ENCODE data around the gene NDST4.

NDST4 gene

DNA sequence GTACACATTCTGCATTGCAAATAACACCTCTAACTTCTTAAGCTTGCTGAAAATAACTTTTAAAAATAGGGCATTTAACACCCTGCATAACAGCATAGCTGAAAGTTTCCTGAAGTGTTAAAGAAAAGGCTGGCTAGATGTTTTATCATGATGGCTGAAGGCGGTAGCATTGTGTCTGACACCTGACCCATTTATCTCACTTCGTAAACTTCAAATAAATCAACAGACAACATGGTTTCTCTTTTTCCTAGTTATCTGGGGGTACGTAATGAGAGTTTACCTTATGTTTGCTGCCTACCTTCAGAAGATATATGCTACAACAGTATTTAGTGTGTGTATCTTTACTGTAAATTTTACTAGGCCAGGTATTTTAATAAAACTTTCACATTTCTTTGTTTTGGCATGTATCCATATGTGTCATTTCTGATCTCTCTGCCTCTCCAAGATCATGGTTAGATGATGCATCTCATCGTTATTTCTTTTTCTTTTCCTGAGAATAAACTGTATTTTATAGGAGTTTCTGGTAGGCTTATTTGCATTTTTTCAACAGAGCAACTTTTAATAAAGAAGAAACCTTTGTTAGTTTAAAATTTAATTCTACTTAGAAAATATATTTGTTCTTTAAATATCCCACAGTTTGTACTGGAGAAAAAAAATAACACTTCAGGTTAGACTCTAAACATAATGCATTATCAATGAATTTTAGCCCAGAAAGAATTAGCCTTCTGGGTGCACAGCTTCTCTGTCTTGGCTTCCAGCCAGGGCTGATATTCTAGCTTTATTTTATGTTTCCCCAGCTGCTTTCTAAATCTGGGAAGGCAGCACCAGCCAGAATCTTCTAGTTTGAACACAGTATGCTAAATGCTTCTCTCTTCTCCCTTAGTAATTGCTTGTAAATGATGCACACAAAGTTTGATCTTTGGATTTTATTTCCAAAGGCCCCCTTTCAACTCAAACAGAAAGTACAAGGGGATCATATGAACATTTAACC lies 2.9 kb downstream of the NDST4 start:
- Mint-ChIP-seq H3K27me3 (peaks cover 2% of the 10 kb centered on the region), H3K4me1 (no peaks in the 10 kb centered on the region), H3K36me3 (no peaks in the 10 kb centered on the region), H3K4me3 (no peak overlapping the region), H3K9me3 (no peaks in the 10 kb centered on the region), H3K27ac (no peak overlapping the region)
- ATAC-seq (ENCODE audit: low read depth): no peak
- no peak for DNase-seq (ENCODE audit: low spot score in 2 of 2)

- no peaks in the 10 kb centered on the region for H3K36me3 Mint-ChIP-seq
- no peaks in the 10 kb centered on the region for H3K9me3 Mint-ChIP-seq
- H3K27ac Mint-ChIP-seq: no peak overlapping the region
- peaks cover 2% of the 10 kb centered on the region for H3K27me3 Mint-ChIP-seq
- DNase-seq (ENCODE audit: low spot score in 2 of 2) (no peak), ATAC-seq (ENCODE audit: low read depth) (no peak)
- H3K4me1 Mint-ChIP-seq: no peaks in the 10 kb centered on the region
- H3K4me3 Mint-ChIP-seq: no peak overlapping the region
Measured at GRCh38 chr4:115108850-115109249, 4.6 kb downstream of the NDST4 start.

DNA sequence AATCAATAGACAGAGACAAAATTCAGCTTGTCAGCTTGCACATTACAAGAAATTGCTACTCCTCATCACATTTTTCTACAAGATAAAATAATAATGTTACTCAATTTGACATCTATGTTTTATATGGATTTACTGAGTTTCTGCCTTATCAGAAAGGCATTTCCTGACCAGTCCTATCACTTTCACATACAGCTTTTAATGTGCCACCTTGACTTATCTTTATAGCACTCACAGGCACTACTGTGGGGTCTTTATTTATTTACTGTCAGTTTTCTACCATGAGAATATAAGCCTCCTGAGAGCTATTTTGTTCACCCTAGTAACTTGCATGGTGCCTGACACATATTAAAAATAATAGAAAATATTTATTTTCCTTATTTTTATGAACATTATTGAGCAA lies 6.0 kb downstream of the NDST4 start:
- no peak for DNase-seq (ENCODE audit: low spot score in 2 of 2)
- no peak for ATAC-seq (ENCODE audit: low read depth)
- H3K9me3 Mint-ChIP-seq: no peaks in the 10 kb centered on the region
- peaks cover 2% of the 10 kb centered on the region for H3K27me3 Mint-ChIP-seq
- H3K27ac Mint-ChIP-seq: no peak overlapping the region
- H3K4me1 Mint-ChIP-seq: no peaks in the 10 kb centered on the region
- H3K36me3 Mint-ChIP-seq: no peaks in the 10 kb centered on the region
- H3K4me3 Mint-ChIP-seq: no peak overlapping the region

- DNase-seq (ENCODE audit: low spot score in 2 of 2): no peak
- ATAC-seq (ENCODE audit: low read depth): no peak
- H3K36me3 Mint-ChIP-seq: no peaks in the 10 kb centered on the region
- no peaks in the 10 kb centered on the region for H3K27me3 Mint-ChIP-seq
- no peak overlapping the region for H3K27ac Mint-ChIP-seq
- H3K4me3 Mint-ChIP-seq: no peak overlapping the region
- H3K4me1 Mint-ChIP-seq: no peaks in the 10 kb centered on the region
- H3K9me3 Mint-ChIP-seq: no peaks in the 10 kb centered on the region
Measured at GRCh38 chr4:115101675-115102074, 11.7 kb downstream of the NDST4 start.

DNA sequence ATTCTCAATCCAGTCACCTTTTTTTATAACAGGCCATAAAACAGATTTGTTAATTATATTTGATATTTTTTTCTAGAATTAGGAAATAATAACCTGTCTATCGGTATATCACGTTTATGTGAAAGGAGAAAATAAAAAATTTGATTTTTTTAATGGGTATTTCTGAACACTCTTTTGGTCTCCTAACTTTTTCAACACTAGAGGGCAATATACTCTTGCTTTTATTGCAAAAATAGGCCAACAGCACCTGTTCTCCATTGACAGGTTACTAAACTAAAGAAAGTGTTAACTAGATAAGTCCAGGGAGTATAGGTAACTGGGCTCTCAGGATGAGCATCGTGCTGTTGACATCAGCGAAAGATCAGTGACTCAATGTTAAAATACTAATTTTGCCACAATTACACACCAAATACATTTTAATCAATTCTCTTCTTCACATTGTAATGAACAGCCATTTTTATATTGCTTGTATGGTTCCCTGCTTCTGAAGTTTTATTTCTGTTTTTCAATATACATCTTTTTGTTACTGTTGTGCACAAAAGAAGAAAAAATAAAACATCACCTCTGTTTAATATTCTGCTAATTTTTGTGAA lies 22.8 kb downstream of the NDST4 start:
- Mint-ChIP-seq H3K27me3 (no peaks in the 10 kb centered on the region), H3K4me3 (no peak overlapping the region), H3K27ac (no peak overlapping the region), H3K36me3 (no peaks in the 10 kb centered on the region), H3K9me3 (no peaks in the 10 kb centered on the region), H3K4me1 (no peaks in the 10 kb centered on the region)
- DNase-seq (ENCODE audit: low spot score in 2 of 2) (no peak), ATAC-seq (ENCODE audit: low read depth) (no peak)

GRCh38 chr4:115082633-115083032 lies 30.8 kb downstream of the NDST4 start:
- H3K4me3 Mint-ChIP-seq: no peak overlapping the region
- no peak overlapping the region for H3K27ac Mint-ChIP-seq
- H3K4me1 Mint-ChIP-seq: no peaks in the 10 kb centered on the region
- no peaks in the 10 kb centered on the region for H3K27me3 Mint-ChIP-seq
- H3K36me3 Mint-ChIP-seq: peaks cover 1% of the 10 kb centered on the region
- no peak for DNase-seq (ENCODE audit: low spot score in 2 of 2)
- ATAC-seq (ENCODE audit: low read depth): no peak
- H3K9me3 Mint-ChIP-seq: peaks cover 6% of the 10 kb centered on the region

DNA sequence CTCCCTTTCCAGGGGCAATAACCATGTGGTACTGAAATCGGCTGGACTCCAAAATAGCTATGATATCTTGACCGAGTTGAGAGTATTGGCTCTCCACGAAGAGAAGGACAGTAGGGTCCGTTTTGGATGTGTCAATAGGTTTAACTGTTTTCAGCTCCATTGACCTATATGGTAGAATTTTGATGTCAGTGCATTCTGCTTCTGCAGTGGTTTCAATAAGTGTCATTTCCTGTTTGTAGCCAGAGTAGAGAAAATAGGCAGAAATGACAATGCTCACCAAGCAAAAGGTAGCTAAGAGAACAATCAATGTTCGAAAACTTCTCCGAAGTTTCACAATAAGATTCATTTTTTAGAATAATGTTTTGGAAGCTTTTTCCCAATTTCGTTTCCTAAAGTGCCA lies 36.7 kb downstream of the NDST4 start:
- ATAC-seq (ENCODE audit: low read depth): no peak
- H3K36me3 Mint-ChIP-seq: no peaks in the 10 kb centered on the region
- H3K4me3 Mint-ChIP-seq: no peak overlapping the region
- no peaks in the 10 kb centered on the region for H3K27me3 Mint-ChIP-seq
- H3K27ac Mint-ChIP-seq: no peak overlapping the region
- peaks cover 2% of the 10 kb centered on the region for H3K9me3 Mint-ChIP-seq
- no peaks in the 10 kb centered on the region for H3K4me1 Mint-ChIP-seq
- DNase-seq (ENCODE audit: low spot score in 2 of 2): no peak

DNA sequence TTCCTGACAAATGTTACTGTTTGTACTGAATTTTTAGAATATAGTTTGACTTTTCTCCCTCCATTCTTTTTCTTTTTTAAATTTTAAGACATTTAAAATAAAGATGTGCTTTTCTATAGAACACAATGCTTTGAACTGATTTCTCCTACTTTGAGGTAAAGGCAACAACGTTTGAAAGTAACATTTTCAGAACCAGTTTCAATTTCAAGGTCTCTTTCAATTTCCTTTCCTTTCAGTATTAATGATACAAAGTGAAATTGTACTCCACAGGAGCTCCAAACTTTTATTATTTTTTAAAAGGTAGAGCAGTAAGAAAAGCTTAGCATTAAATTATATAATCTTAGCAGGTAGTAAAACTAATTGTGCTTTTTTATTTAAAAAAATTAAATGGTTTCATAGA lies 54.9 kb downstream of the NDST4 start:
- Mint-ChIP-seq H3K9me3 (peaks cover 2% of the 10 kb centered on the region), H3K27me3 (no peaks in the 10 kb centered on the region), H3K27ac (no peak overlapping the region), H3K36me3 (no peaks in the 10 kb centered on the region), H3K4me1 (no peaks in the 10 kb centered on the region), H3K4me3 (no peak overlapping the region)
- DNase-seq (ENCODE audit: low spot score in 2 of 2): no peak
- ATAC-seq (ENCODE audit: low read depth): no peak

- no peak for ATAC-seq (ENCODE audit: low read depth)
- peaks cover 4% of the 10 kb centered on the region for H3K9me3 Mint-ChIP-seq
- H3K27me3 Mint-ChIP-seq: no peaks in the 10 kb centered on the region
- no peaks in the 10 kb centered on the region for H3K36me3 Mint-ChIP-seq
- H3K27ac Mint-ChIP-seq: no peak overlapping the region
- no peaks in the 10 kb centered on the region for H3K4me1 Mint-ChIP-seq
- no peak for DNase-seq (ENCODE audit: low spot score in 2 of 2)
- no peak overlapping the region for H3K4me3 Mint-ChIP-seq
Measured at GRCh38 chr4:115054836-115055235, 58.6 kb downstream of the NDST4 start.

- no peak for ATAC-seq (ENCODE audit: low read depth)
- no peak overlapping the region for H3K4me3 Mint-ChIP-seq
- H3K9me3 Mint-ChIP-seq: peaks cover 4% of the 10 kb centered on the region
- no peak for DNase-seq (ENCODE audit: low spot score in 2 of 2)
- no peaks in the 10 kb centered on the region for H3K36me3 Mint-ChIP-seq
- no peak overlapping the region for H3K27ac Mint-ChIP-seq
- no peaks in the 10 kb centered on the region for H3K4me1 Mint-ChIP-seq
- no peaks in the 10 kb centered on the region for H3K27me3 Mint-ChIP-seq
Measured at GRCh38 chr4:115053313-115053712, 60.1 kb downstream of the NDST4 start.

DNA sequence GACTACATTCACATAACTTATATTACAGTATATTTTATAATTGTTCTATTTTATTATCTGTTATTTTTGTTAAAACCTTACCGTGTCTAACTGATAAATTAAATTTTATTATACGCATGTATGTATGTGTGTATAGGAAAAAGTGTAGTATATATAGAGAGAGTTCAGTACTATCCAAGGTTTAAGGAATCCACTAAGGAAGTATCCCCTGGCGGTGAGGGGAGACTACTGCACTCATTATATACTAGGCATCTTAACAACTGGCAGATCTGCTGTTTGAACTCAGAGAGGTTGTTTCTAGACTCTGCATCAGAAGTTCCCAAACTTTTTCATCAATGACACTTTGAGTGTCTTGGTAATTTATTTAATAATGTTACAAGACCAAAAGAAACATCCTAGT lies 70.9 kb downstream of the NDST4 start:
- ATAC-seq (ENCODE audit: low read depth) (no peak), DNase-seq (ENCODE audit: low spot score in 2 of 2) (no peak)
- Mint-ChIP-seq H3K9me3 (no peaks in the 10 kb centered on the region), H3K36me3 (no peaks in the 10 kb centered on the region), H3K4me3 (no peak overlapping the region), H3K27me3 (no peaks in the 10 kb centered on the region), H3K4me1 (no peaks in the 10 kb centered on the region), H3K27ac (no peak overlapping the region)

DNA sequence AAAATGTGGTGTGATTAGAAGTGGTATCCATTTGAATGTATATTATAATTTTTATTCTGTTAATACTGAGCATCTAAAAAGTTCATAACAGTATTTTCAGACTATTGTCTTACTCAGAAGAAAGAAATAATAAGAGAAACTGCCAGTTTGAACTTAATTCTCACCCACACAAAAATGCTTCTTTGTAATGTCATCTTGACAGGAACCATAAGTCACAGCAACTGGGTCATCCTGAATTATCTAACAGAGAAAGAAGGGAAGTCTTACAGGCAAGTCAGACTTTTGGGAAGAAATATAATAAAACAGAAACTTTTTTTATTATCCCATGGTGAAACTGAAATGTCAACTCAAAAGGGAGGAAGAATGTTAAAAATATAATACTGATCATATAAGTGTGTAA lies 83.1 kb downstream of the NDST4 start:
- Mint-ChIP-seq H3K4me3 (no peak overlapping the region), H3K27ac (no peak overlapping the region), H3K4me1 (no peaks in the 10 kb centered on the region), H3K27me3 (no peaks in the 10 kb centered on the region), H3K36me3 (no peaks in the 10 kb centered on the region), H3K9me3 (no peaks in the 10 kb centered on the region)
- ATAC-seq (ENCODE audit: low read depth): no peak
- no peak for DNase-seq (ENCODE audit: low spot score in 2 of 2)

- Mint-ChIP-seq H3K9me3 (no peaks in the 10 kb centered on the region), H3K27ac (no peak overlapping the region), H3K36me3 (no peaks in the 10 kb centered on the region), H3K27me3 (no peaks in the 10 kb centered on the region), H3K4me3 (no peak overlapping the region), H3K4me1 (no peaks in the 10 kb centered on the region)
- no peak for ATAC-seq (ENCODE audit: low read depth)
- no peak for DNase-seq (ENCODE audit: low spot score in 2 of 2)
Measured at GRCh38 chr4:115028682-115029410, 84.6 kb downstream of the NDST4 start.

DNA sequence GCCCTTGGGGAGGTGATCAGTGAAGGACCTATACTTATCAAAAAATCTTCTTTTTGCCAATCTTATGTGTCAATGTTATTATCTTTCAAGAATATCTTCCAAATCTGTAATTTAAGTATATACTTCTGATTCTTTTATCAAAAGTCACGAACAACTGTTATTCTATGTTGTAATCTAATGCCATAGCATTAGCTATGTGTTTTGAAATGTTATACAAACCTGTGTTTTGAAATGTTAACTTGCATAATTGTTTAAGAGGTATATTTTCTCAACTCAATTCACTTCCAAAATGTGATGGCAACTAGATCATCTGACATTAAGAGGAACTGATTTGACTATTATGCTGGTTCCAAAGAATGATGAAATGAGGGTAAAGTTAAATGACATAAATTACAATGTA lies 113.5 kb downstream of the NDST4 start:
- Mint-ChIP-seq H3K9me3 (peaks cover 2% of the 10 kb centered on the region), H3K4me1 (no peaks in the 10 kb centered on the region), H3K27me3 (no peaks in the 10 kb centered on the region), H3K4me3 (no peak overlapping the region), H3K27ac (no peak overlapping the region), H3K36me3 (no peaks in the 10 kb centered on the region)
- ATAC-seq (ENCODE audit: low read depth): no peak
- DNase-seq (ENCODE audit: low spot score in 2 of 2): no peak
